ENCODE measurements around the gene CCT6A. TPM values are rescaled to one million over a fixed set of nuclear protein-coding genes. Genes with fewer than 3 reads are reported as not detected.
A peak's percentile ranks its signal among the peaks of the same experiment; 100 is the strongest.
"Not testable (repeated sequence)": the region's sequence is repeated elsewhere in the genome, so short reads cannot be mapped to it uniquely, and the experiment has no call there.

CCT6A gene
- total RNA-seq, 2 donors from 2014 or later, result 74.5 to 75.8 TPM

GRCh38 chr7:56106108-56107073 is 54.8 kb downstream of the CCT6A start, which contains the start of gene CHCHD2:
Gene CHCHD2 (minus strand): TSS chr7:56106476. CDS start chr7:56106413, 63 bp downstream.
- 1 to 6% methylated on average over 13 to 57 of the region's 57 CpGs for WGBS, 2 donors
- intact Hi-C loops (cut with DNase I), result no loop called here
- H3K27me3 ChIP-seq, result no peaks in the 10 kb centered on the region

GRCh38 chr7:56107954-56108258 is 56.3 kb downstream of the CCT6A start:
- intact Hi-C loops (cut with DNase I), result no loop called here
- Histone ChIP-seq H3K27me3 (no peaks in the 10 kb centered on the region), H3K4me1 (peaks cover 15% of the 10 kb centered on the region), H3K9me3 (no peaks in the 10 kb centered on the region), H3K36me3 (replicated peaks in 1 of 2; ENCODE audit: insufficient read depth in 1 of 2, low read depth in 2 of 2) (peaks cover 3 to 7% of the 10 kb centered on the region in 2 donors), H3K27ac (no peak overlapping the region), H3K4me3 (no peak overlapping the region)
- DNase-seq (no peak), ATAC-seq (no peak)
- WGBS, 2 donors, result 94 to 100% methylated on average over 1 of the region's 1 CpG
- TF ChIP-seq POLR2A (IDR thresholded peaks at IDR 0.05) (no peak), CTCF (IDR thresholded peaks at IDR 0.05) (no peak)

More at GRCh38 chr7:56106108-56107073, 54.8 kb downstream of the CCT6A start, which contains the start of gene CHCHD2:
- Histone ChIP-seq H3K4me3 (peak within 1 kb of the TSS; percentile 60 to 68), H3K27ac (peak within 1 kb of the TSS; percentile 69 to 97 (median 88)), H3K9me3 (no peaks in the 10 kb centered on the region), H3K4me1 (peaks cover 15% of the 10 kb centered on the region), H3K36me3 (replicated peaks in 1 of 2; ENCODE audit: insufficient read depth in 1 of 2, low read depth in 2 of 2) (peaks cover 15 to 19% of the 10 kb centered on the region in 2 donors)
- DNase-seq (peak; percentile 97 to 99 (median 97)), ATAC-seq (peak; percentile 99)
- TF ChIP-seq CTCF (IDR thresholded peaks at IDR 0.05), result no peak
- peak; percentile 89 to 97 (median 97) for TF ChIP-seq POLR2A (IDR thresholded peaks at IDR 0.05)

- no peak overlapping the region for H3K4me3 ChIP-seq
- WGBS, 2 donors, result 73 to 86% methylated on average over 1 of the region's 1 CpG
- intact Hi-C loops (cut with DNase I), result no loop called here
- H3K27ac ChIP-seq, result no peak overlapping the region
- DNase-seq, result no peak
- TF ChIP-seq CTCF (IDR thresholded peaks at IDR 0.05) (no peak), POLR2A (IDR thresholded peaks at IDR 0.05) (no peak)
- H3K4me1 ChIP-seq, result peaks cover 4% of the 10 kb centered on the region
- no peaks in the 10 kb centered on the region for H3K36me3 ChIP-seq (replicated peaks in 1 of 2; ENCODE audit: insufficient read depth in 1 of 2, low read depth in 2 of 2)
- no peaks in the 10 kb centered on the region for H3K27me3 ChIP-seq
- no peak for ATAC-seq
- H3K9me3 ChIP-seq, result no peaks in the 10 kb centered on the region
These were observed 59.0 kb downstream of the CCT6A start for GRCh38 chr7:56110611-56111010.

- H3K4me3 ChIP-seq; H3K9me3 ChIP-seq; H3K27ac ChIP-seq; intact Hi-C loops (cut with DNase I); H3K27me3 ChIP-seq; H3K36me3 ChIP-seq (replicated peaks in 1 of 2; ENCODE audit: insufficient read depth in 1 of 2, low read depth in 2 of 2); ATAC-seq; DNase-seq: not testable (repeated sequence)
- H3K4me1 ChIP-seq, result peaks cover 11% of the 10 kb centered on the region
- WGBS, 2 donors, result 88 to 92% methylated on average over 3 of the region's 3 CpGs
These were observed 60.7 kb downstream of the CCT6A start for GRCh38 chr7:56112244-56112643.

Small RNA genes within 50 kb of the gene (small RNA-seq; reads per million reads assigned to genes)
- not detected for gene SNORA15
- gene SNORA22B, result not detected

Other genes with a start within 250 kb of the CCT6A start
- gene SEPTIN14, start 189.0 kb upstream of the CCT6A start, total RNA-seq, result not detected
- 1 to 10 TPM; 3.0 to 5.4 TPM for gene ZNF713, start 164.3 kb upstream of the CCT6A start, total RNA-seq
- gene MRPS17, start 99.9 kb upstream of the CCT6A start, total RNA-seq, result 1 to 10 TPM; 3.3 to 8.8 TPM
- gene NIPSNAP2, start 87.2 kb upstream of the CCT6A start, total RNA-seq, result 10 to 100 TPM; 42.5 to 51.6 TPM
- gene PSPH, start 321 bp upstream of the CCT6A start, total RNA-seq, result 10 to 100 TPM in 1 of 2 donors, 1 to 10 TPM in 1; 4.6 to 14.3 TPM
- gene SUMF2, start 12.5 kb downstream of the CCT6A start, total RNA-seq, result 100 to 1,000 TPM; 105 to 143 TPM
- gene PHKG1, start 41.2 kb downstream of the CCT6A start, total RNA-seq, result not detected
- 100 to 1,000 TPM; 154 to 194 TPM for gene CHCHD2, start 54.7 kb downstream of the CCT6A start, total RNA-seq
- gene NUPR2, start 64.7 kb downstream of the CCT6A start, total RNA-seq, result 1 to 10 TPM in 1 of 2 donors, not detected in 1; 2.1 TPM

All from body of pancreas (tissue), 4 donors.